Upper lobe of right lung (tissue), 1 donor: ENCODE measurements around the gene CACNA1A. TPM values are rescaled to one million over a fixed set of nuclear protein-coding genes. Genes with fewer than 3 reads are reported as not detected.
A peak's percentile ranks its signal among the peaks of the same experiment; 100 is the strongest.

Source experiments
- ATAC-seq: fragments of 200-7000 bp; cut with Tn5 transposase; one replicate; pipeline ENCODE4 v1.9.1; 2020; ENCODE audit warnings: mild to moderate bottlenecking, moderate library complexity
- DNase-seq: peaks from one replicate; pipeline ENCODE4 v3.0.0-alpha.2; 2020
- H3K27ac ChIP-seq: fragments of 200-600 bp; one replicate; pipeline ENCODE4 v1.8.0; 2022
- H3K27me3 ChIP-seq: fragments of 200-600 bp; one replicate; pipeline ENCODE4 v1.8.0; 2022; ENCODE audit warnings: mild to moderate bottlenecking
- H3K36me3 ChIP-seq: fragments of 200-600 bp; one replicate; pipeline ENCODE4 v1.8.0; 2022
- H3K4me1 ChIP-seq: fragments of 200-600 bp; one replicate; pipeline ENCODE4 v1.8.0; 2022
- H3K4me3 ChIP-seq: fragments of 200-600 bp; one replicate; pipeline ENCODE4 v1.8.0; 2022; ENCODE audit warnings: mild to moderate bottlenecking
- H3K9me3 ChIP-seq: fragments of 200-600 bp; one replicate; pipeline ENCODE4 v1.8.0; 2022
- intact Hi-C: fragments of 100-400 bp; cut with DNase I; formaldehyde crosslinking; loops from one replicate; pipeline ENCODE4 v1.11.0; 2022
- total RNA-seq: library from RNA; stranded (reverse); fragmentation: NEBNext Ultra II Directional; extraction: Animal tissue kit (Norgen Biotek cat#: 25700); gene quantifications from one replicate; pipeline ENCODE4 v1.2.1, GENCODE V29; 2021
- TF ChIP-seq, protein P1 (sequence below): fragments of 200-600 bp; IDR thresholded peaks from one replicate; pipeline ENCODE4 v1.8.0; 2022; ENCODE audit warnings: antibody characterized with exemption
- donor health status: DM: no; HTN: yes; CAD: no; lungs with severe emphysema.

The CACNA1A gene
- total RNA-seq, 1 donor from 2014 or later = 0.26 TPM

DNA sequence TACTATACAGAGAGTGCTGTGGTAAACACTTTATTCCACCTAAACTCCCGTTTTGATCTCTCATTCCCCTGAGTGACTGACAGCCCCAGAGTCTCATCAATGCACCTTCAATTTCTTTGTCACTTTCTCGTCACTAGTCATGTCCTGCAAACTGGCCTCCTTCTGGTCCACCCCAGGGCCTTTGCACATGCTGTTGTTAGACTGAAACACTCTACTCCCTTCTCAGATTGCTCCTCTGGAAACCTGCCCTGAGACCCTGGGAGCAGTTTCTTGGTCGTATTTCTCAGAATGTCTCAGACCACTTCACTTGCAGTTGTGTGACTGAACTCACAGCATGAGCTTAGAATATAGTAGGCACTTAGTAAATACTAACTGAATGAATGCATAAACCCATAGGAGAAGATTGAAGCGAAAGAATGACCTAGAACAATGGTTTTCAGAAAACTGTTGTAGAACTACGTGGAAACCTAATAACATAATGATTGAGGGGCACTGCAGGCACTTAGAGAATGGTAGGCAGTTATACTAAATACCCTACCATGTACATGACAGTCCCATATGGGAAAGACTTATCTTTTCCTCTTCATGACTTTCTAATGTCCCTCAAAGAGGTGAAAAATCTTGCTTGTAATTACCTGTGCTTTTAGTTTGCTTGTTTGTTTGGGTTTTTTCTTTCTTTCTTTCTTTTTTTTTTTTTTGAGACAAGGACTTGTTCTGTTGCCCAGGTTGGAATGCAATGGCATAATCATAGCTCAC lies 211.3 kb downstream of the CACNA1A start:
- no peak overlapping the region for H3K27ac ChIP-seq
- no peaks in the 10 kb centered on the region for H3K4me1 ChIP-seq
- peaks cover 26% of the 10 kb centered on the region for H3K27me3 ChIP-seq
- ATAC-seq = no peak
- DNase-seq = no peak
- intact Hi-C loops = no loop called here
- H3K4me3 ChIP-seq = no peak overlapping the region
- TF ChIP-seq, protein P1, sequence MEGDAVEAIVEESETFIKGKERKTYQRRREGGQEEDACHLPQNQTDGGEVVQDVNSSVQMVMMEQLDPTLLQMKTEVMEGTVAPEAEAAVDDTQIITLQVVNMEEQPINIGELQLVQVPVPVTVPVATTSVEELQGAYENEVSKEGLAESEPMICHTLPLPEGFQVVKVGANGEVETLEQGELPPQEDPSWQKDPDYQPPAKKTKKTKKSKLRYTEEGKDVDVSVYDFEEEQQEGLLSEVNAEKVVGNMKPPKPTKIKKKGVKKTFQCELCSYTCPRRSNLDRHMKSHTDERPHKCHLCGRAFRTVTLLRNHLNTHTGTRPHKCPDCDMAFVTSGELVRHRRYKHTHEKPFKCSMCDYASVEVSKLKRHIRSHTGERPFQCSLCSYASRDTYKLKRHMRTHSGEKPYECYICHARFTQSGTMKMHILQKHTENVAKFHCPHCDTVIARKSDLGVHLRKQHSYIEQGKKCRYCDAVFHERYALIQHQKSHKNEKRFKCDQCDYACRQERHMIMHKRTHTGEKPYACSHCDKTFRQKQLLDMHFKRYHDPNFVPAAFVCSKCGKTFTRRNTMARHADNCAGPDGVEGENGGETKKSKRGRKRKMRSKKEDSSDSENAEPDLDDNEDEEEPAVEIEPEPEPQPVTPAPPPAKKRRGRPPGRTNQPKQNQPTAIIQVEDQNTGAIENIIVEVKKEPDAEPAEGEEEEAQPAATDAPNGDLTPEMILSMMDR = no peak
- H3K36me3 ChIP-seq = no peaks in the 10 kb centered on the region
- no peaks in the 10 kb centered on the region for H3K9me3 ChIP-seq

DNA sequence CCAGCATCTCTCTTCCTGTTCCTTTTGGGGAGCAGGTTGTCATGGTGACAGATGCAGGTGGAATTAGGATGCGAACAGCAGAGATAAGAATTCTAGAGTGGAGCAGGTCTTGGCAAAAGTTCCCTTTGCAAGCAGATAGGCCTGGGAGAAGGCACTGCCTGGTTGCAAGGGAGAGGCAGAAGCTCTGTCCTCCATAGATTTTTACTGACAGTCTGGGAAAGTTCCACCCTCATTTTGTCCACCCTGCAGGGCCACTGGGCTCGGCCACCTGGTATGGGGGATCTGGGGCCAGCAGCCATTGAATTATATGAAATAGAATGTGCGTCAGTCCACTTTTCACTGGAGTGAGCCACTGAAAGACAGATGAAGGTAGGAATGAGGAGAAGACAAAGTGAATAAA lies 214.4 kb downstream of the CACNA1A start:
- ATAC-seq = no peak
- Histone ChIP-seq H3K27me3 (no peaks in the 10 kb centered on the region), H3K4me1 (no peaks in the 10 kb centered on the region), H3K36me3 (no peaks in the 10 kb centered on the region), H3K4me3 (no peak overlapping the region), H3K27ac (no peak overlapping the region), H3K9me3 (no peaks in the 10 kb centered on the region)
- intact Hi-C loops = no loop called here
- TF ChIP-seq, protein P1 = no peak
- no peak for DNase-seq

DNA sequence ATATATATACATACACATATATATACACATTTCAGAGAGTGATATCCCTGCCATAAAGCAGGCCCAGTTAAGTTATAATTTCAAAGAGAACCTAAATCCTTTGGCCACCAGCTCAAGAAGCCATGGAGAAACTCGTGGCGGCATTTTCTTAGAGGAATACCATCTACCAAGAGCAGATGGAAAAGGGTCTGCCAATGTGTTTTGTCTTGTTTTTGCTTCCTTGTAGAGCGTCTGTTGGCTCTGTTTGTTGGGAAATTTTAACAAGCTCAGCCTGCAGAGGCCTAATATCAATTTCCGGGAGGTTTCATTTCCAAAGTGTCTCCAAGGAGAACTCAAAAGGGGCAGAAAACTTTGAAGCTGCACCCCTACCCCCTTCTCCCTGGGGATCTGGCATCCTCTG lies 215.5 kb downstream of the CACNA1A start:
- no peaks in the 10 kb centered on the region for H3K4me1 ChIP-seq
- no peaks in the 10 kb centered on the region for H3K36me3 ChIP-seq
- H3K9me3 ChIP-seq = no peaks in the 10 kb centered on the region
- no peaks in the 10 kb centered on the region for H3K27me3 ChIP-seq
- H3K27ac ChIP-seq = no peak overlapping the region
- TF ChIP-seq, protein P1 = no peak
- H3K4me3 ChIP-seq = no peak overlapping the region
- ATAC-seq (no peak), DNase-seq (no peak)
- intact Hi-C loops = no loop called here

DNA sequence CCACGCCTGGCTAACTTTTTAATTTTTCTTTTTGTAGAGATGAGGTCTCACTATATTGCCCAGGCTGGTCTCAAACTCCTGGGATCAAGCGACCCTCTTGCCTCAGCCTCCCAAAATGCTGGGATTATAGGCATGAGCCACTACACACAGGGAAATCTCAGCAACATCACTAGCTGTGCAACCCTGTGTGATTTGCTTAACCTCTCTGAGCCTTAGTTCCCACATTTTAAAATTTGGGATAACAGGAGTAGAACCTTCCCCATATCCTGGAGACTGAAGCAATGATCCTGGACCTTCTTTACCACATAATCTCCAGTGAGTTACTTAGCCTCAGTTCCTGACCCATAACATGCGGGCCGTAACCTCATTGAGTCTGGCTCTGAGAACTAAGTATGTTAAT lies 217.0 kb downstream of the CACNA1A start:
- no peaks in the 10 kb centered on the region for H3K27me3 ChIP-seq
- DNase-seq (no peak), ATAC-seq (no peak)
- H3K4me3 ChIP-seq = no peak overlapping the region
- no peaks in the 10 kb centered on the region for H3K4me1 ChIP-seq
- intact Hi-C loops = loop anchor here (10.0 kb wide), 1 partner anchor 146 kb away; no protein-coding TSS in a partner anchor
- TF ChIP-seq, protein P1 = no peak
- no peaks in the 10 kb centered on the region for H3K9me3 ChIP-seq
- no peaks in the 10 kb centered on the region for H3K36me3 ChIP-seq
- H3K27ac ChIP-seq = no peak overlapping the region

DNA sequence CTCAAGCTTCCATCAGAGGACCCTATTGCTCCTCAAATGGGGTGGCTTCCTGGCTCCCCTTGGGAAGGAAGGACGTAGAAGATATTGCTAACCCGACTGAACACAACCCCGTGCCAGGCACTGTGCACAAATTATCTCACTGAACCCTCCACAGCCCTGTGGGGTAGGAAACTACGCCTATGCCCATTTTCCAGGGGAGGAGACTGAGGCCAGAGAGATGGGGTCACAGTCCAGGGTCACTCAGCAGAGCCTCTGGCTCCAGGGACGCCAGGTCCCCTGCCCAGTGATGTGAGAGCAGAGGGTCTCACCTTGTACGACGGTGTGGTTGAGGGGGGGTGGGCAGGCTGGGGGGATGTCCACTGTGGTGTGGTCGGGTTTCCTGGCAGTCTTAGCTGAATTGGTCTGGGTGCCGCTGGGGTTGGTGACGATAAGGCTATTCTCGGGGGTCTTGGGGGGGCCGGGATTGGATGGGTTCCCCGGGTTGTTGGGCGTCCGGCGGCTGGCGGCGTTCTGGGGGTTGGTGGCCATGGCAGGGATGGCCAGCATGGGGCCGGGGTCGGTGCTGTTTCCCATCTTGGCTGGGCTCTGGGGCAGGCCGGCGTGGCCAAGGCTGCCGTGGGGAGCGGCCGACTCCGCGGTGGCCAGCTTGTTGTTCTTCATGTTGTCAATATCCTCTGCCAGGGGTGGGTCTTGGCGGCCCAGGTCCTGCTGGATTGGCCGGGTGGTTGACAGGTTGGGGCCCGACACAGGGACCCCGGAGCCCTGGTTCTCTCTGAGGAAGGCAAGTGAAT lies 219.9 kb downstream of the CACNA1A start:
- no peaks in the 10 kb centered on the region for H3K9me3 ChIP-seq
- peaks cover 14% of the 10 kb centered on the region for H3K27me3 ChIP-seq
- intact Hi-C loops = loop anchor here (10.0 kb wide), 1 partner anchor 148 kb away; no protein-coding TSS in a partner anchor
- no peaks in the 10 kb centered on the region for H3K4me1 ChIP-seq
- no peak overlapping the region for H3K4me3 ChIP-seq
- DNase-seq = peak; percentile 59
- no peak for ATAC-seq
- H3K27ac ChIP-seq = no peak overlapping the region
- H3K36me3 ChIP-seq = no peaks in the 10 kb centered on the region
- TF ChIP-seq, protein P1 = no peak
